Posterior cingulate gyrus (tissue), 11 donors: ENCODE data around the gene CFAP157.

Experiments used
- DNase-seq, 10 donors: peaks; one replicate each; pipeline versions ENCODE4 v3.0.0 to v3.0.0-alpha.2; 2020 to 2021; ENCODE audit warnings: mixed read lengths in 3 of 10
- intact Hi-C: fragments of 100-400 bp; cut with DNase I; formaldehyde crosslinking; loops from one replicate; pipeline ENCODE4 v1.15.1; 2023

CFAP157 gene

GRCh38 chr9:127690735-127691134 lies 16.1 kb upstream of the CFAP157 start:
- intact Hi-C loops, result no loop called here

GRCh38 chr9:127692071-127692470 lies 14.7 kb upstream of the CFAP157 start:
- intact Hi-C loops, result no loop called here
- peak in 1 of 10 donors; percentile 66 for DNase-seq

More at GRCh38 chr9:127690735-127691134, 16.1 kb upstream of the CFAP157 start:
- peak in 1 of 10 donors; percentile 76 for DNase-seq

GRCh38 chr9:127693143-127693542 lies 13.6 kb upstream of the CFAP157 start:
- peak in 5 of 10 donors; percentile 47 to 91 (median 64) for DNase-seq
- intact Hi-C loops, result no loop called here

- intact Hi-C loops, result no loop called here
- no peak for DNase-seq
Observed at GRCh38 chr9:127693697-127694096, 13.1 kb upstream of the CFAP157 start.

GRCh38 chr9:127694890-127695720 lies 11.7 kb upstream of the CFAP157 start:
- intact Hi-C loops, result no loop called here
- no peak for DNase-seq

GRCh38 chr9:127697575-127697974 lies 9.2 kb upstream of the CFAP157 start:
- intact Hi-C loops, result no loop called here
- no peak for DNase-seq

GRCh38 chr9:127698386-127698785 lies 8.4 kb upstream of the CFAP157 start:
- intact Hi-C loops, result no loop called here
- DNase-seq, result no peak

- DNase-seq, result peak; percentile 95 to 100 (median 98)
- intact Hi-C loops, result no loop called here
Observed at GRCh38 chr9:127698985-127699670, 7.7 kb upstream of the CFAP157 start.

GRCh38 chr9:127700140-127700539 lies 6.6 kb upstream of the CFAP157 start:
- intact Hi-C loops, result no loop called here
- peak in 8 of 10 donors; percentile 47 to 93 (median 66) for DNase-seq

- DNase-seq, result no peak
- intact Hi-C loops, result no loop called here
Observed at GRCh38 chr9:127700594-127701255, 6.1 kb upstream of the CFAP157 start.

GRCh38 chr9:127703289-127703946 lies 3.4 kb upstream of the CFAP157 start:
- intact Hi-C loops, result no loop called here
- peak in 5 of 10 donors; percentile 39 to 91 (median 79) for DNase-seq

- intact Hi-C loops, result no loop called here
- DNase-seq, result peak in 1 of 10 donors; percentile 39
Observed at GRCh38 chr9:127705577-127706379, 1.0 kb upstream of the CFAP157 start.

- intact Hi-C loops, result no loop called here
- no peak for DNase-seq
Observed at GRCh38 chr9:127707766-127708165, 978 bp downstream of the CFAP157 start.

- intact Hi-C loops, result no loop called here
- DNase-seq, result no peak
Observed at GRCh38 chr9:127708952-127709587, 2.3 kb downstream of the CFAP157 start.

- no peak for DNase-seq
- intact Hi-C loops, result no loop called here
Observed at GRCh38 chr9:127710204-127710783, 3.5 kb downstream of the CFAP157 start.

- no peak for DNase-seq
- intact Hi-C loops, result no loop called here
Observed at GRCh38 chr9:127711226-127711701, 4.5 kb downstream of the CFAP157 start.

- no peak for DNase-seq
- intact Hi-C loops, result no loop called here
Observed at GRCh38 chr9:127711831-127712274, 5.1 kb downstream of the CFAP157 start.

GRCh38 chr9:127712371-127712770 lies 5.6 kb downstream of the CFAP157 start:
- intact Hi-C loops, result no loop called here
- DNase-seq, result no peak

- intact Hi-C loops, result no loop called here
- DNase-seq, result no peak
Observed at GRCh38 chr9:127712867-127713266, 6.1 kb downstream of the CFAP157 start.
